Measurements from ENCODE around the gene EVX1. TPM values are rescaled to one million over a fixed set of nuclear protein-coding genes. Genes with fewer than 3 reads are reported as not detected.

EVX1 gene
- total RNA-seq, 1 experiment from 2014 or later, result not detected

DNA sequence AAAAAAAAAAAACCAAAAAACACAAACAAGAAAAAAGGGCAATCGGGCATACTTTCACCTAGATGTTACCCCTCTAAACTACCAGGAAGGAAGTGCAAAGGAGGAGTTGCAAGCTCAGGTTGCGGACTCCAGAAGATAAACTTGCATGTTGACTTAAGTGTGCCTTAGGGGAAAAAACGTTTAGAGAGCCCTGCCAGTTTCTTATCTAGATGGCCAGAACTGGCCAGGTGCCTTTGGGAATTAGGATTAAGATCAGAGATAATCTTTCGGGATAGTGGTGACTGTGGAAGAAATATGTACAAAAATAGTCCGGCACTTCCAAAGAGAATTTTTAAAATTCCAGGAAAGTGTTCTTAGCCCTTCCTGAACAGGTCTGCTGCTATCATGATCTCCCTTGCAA is 17.6 kb downstream of the EVX1 start:
- TF ChIP-seq, protein P1, sequence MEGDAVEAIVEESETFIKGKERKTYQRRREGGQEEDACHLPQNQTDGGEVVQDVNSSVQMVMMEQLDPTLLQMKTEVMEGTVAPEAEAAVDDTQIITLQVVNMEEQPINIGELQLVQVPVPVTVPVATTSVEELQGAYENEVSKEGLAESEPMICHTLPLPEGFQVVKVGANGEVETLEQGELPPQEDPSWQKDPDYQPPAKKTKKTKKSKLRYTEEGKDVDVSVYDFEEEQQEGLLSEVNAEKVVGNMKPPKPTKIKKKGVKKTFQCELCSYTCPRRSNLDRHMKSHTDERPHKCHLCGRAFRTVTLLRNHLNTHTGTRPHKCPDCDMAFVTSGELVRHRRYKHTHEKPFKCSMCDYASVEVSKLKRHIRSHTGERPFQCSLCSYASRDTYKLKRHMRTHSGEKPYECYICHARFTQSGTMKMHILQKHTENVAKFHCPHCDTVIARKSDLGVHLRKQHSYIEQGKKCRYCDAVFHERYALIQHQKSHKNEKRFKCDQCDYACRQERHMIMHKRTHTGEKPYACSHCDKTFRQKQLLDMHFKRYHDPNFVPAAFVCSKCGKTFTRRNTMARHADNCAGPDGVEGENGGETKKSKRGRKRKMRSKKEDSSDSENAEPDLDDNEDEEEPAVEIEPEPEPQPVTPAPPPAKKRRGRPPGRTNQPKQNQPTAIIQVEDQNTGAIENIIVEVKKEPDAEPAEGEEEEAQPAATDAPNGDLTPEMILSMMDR (IDR thresholded peaks at IDR 0.05; ENCODE audit: unreplicated experiment), result no peak
- intact Hi-C loops (cut with micrococcal nuclease; ENCODE audit: unreplicated experiment), result no loop called here
- DNase-seq, result no peak
- CTCF ChIA-PET, result interaction anchor here (0.5 kb wide), 1 partner anchor 1000 kb away, joined by 7 read pairs; no protein-coding TSS in a partner anchor
- Mint-ChIP-seq H3K27me3 (ENCODE audit: unreplicated experiment) (no peaks in the 10 kb centered on the region), H3K4me1 (ENCODE audit: low read depth, unreplicated experiment) (peaks cover 31% of the 10 kb centered on the region), H3K9me3 (ENCODE audit: low read depth, unreplicated experiment) (no peaks in the 10 kb centered on the region), H3K4me3 (ENCODE audit: low read depth, unreplicated experiment) (no peak overlapping the region), H3K36me3 (ENCODE audit: insufficient read depth, unreplicated experiment) (peaks cover 5% of the 10 kb centered on the region), H3K27ac (ENCODE audit: unreplicated experiment) (no peak overlapping the region)
- no TSS peak for BruUV-seq (replicated peaks)

DNA sequence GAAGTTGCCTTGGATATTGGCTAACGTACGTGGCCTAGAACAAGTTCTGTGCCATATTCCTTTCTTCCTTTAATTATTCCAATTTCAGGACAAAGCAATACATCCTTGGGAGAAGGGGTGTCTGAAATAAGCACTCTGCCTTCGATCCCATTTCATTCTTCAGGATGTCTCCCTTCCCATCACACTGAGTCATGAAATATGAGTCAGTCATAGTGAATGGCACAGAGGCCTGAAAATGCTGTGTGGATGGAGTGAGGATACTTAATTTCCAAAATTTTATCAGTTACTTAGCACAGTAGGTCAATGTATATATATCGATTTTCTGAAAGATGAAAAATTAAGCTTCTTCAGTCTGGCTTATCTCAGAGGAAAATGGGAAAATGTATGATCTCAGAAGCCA is 19.5 kb downstream of the EVX1 start:
- H3K9me3 Mint-ChIP-seq (ENCODE audit: low read depth, unreplicated experiment), result no peaks in the 10 kb centered on the region
- no peak overlapping the region for H3K4me3 Mint-ChIP-seq (ENCODE audit: low read depth, unreplicated experiment)
- no peaks in the 10 kb centered on the region for H3K27me3 Mint-ChIP-seq (ENCODE audit: unreplicated experiment)
- CTCF ChIA-PET, result interaction anchor here (0.7 to 1.0 kb wide), 4 partner anchors 38 to 1731 kb away, joined by 3 to 5 read pairs (median 4); no protein-coding TSS in a partner anchor
- TF ChIP-seq, protein P1 (IDR thresholded peaks at IDR 0.05; ENCODE audit: unreplicated experiment), result no peak
- DNase-seq, result no peak
- intact Hi-C loops (cut with micrococcal nuclease; ENCODE audit: unreplicated experiment), result no loop called here
- no TSS peak for BruUV-seq (replicated peaks)
- H3K36me3 Mint-ChIP-seq (ENCODE audit: insufficient read depth, unreplicated experiment), result peaks cover 5% of the 10 kb centered on the region
- no peak overlapping the region for H3K27ac Mint-ChIP-seq (ENCODE audit: unreplicated experiment)
- peaks cover 31% of the 10 kb centered on the region for H3K4me1 Mint-ChIP-seq (ENCODE audit: low read depth, unreplicated experiment)

GRCh38 chr7:27263781-27264180 is 21.2 kb downstream of the EVX1 start:
- DNase-seq, result no peak
- TF ChIP-seq, protein P1 (IDR thresholded peaks at IDR 0.05; ENCODE audit: unreplicated experiment), result no peak
- Mint-ChIP-seq H3K4me3 (ENCODE audit: low read depth, unreplicated experiment) (no peak overlapping the region), H3K27me3 (ENCODE audit: unreplicated experiment) (no peaks in the 10 kb centered on the region), H3K27ac (ENCODE audit: unreplicated experiment) (no peak overlapping the region), H3K4me1 (ENCODE audit: low read depth, unreplicated experiment) (peaks cover 31% of the 10 kb centered on the region), H3K9me3 (ENCODE audit: low read depth, unreplicated experiment) (no peaks in the 10 kb centered on the region), H3K36me3 (ENCODE audit: insufficient read depth, unreplicated experiment) (peaks cover 5% of the 10 kb centered on the region)
- intact Hi-C loops (cut with micrococcal nuclease; ENCODE audit: unreplicated experiment), result no loop called here
- CTCF ChIA-PET, result interaction anchor here (0.6 to 1.0 kb wide), 4 partner anchors 11 to 403 kb away, joined by 3 to 8 read pairs (median 4); no protein-coding TSS in a partner anchor
- no TSS peak for BruUV-seq (replicated peaks)

GRCh38 chr7:27269455-27269854 is 26.9 kb downstream of the EVX1 start:
- H3K4me3 Mint-ChIP-seq (ENCODE audit: low read depth, unreplicated experiment), result no peak overlapping the region
- peaks cover 7% of the 10 kb centered on the region for H3K4me1 Mint-ChIP-seq (ENCODE audit: low read depth, unreplicated experiment)
- TF ChIP-seq, protein P1 (IDR thresholded peaks at IDR 0.05; ENCODE audit: unreplicated experiment), result no peak
- CTCF ChIA-PET, result no interaction called here
- DNase-seq, result no peak
- H3K27ac Mint-ChIP-seq (ENCODE audit: unreplicated experiment), result no peak overlapping the region
- H3K9me3 Mint-ChIP-seq (ENCODE audit: low read depth, unreplicated experiment), result no peaks in the 10 kb centered on the region
- H3K36me3 Mint-ChIP-seq (ENCODE audit: insufficient read depth, unreplicated experiment), result peaks cover 5% of the 10 kb centered on the region
- intact Hi-C loops (cut with micrococcal nuclease; ENCODE audit: unreplicated experiment), result no loop called here
- BruUV-seq (replicated peaks), result no TSS peak
- H3K27me3 Mint-ChIP-seq (ENCODE audit: unreplicated experiment), result no peaks in the 10 kb centered on the region

Data from Calu3 (cell line).